Fibroblast of skin of right quadriceps (primary cell): ENCODE measurements around the gene ASIP.
"Not testable (repeated sequence)": the region's sequence is repeated elsewhere in the genome, so short reads cannot be mapped to it uniquely, and the experiment has no call there.

Experiments used
- DNase-seq: peaks from one replicate; pipeline ENCODE4 v3.0.0-alpha.2; 2013

Gene ASIP, protein sequence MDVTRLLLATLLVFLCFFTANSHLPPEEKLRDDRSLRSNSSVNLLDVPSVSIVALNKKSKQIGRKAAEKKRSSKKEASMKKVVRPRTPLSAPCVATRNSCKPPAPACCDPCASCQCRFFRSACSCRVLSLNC

DNA sequence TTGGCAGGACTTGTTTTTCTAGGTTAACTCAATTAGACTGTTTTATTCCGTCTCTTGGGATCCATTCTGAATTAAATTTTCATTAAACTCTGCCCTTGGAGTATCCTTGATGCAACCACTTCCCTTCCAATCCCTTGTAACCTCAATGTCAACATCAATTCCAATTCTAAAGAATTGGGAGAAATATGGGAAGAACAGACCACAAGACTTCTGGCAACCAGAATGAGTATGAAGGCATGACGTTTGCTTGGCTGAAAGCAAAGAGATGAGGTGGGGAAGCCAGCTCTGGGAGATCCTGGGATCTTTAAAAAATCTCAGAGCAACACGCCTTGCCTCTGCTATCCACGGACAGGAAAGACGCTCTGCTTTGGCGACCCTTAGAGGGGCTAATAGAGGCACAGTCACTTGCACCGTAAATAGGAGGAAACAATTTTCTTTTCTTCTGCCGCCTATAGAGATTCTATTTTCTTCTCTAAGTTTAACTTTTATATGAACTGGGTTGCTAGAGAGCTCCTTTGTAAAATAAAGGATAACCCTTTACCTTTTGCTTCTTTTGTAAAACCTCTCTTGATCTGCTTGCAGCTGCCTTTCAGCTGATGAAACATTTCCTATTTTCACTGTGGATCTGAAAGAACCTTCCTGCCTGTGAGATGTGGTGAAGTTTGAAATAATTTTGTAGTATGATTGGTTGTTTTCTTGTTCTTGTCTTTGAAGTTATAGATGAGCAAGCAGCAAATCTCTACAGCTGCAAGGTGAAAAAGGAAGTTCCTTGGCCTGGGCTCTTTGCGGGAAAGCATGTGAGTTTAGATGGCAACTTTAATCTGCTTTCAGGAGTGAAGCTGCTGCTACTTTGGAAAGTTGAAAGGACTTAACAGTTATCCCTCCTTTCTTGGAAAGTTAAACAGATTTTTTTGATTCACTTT lies at the start of gene ASIP:
TSS of gene ASIP (plus strand) at position 731 of the 923 bp plus-strand sequence. CDS start 18,952 bp downstream, outside the sequence.
- DNase-seq = peak; percentile 74

DNA sequence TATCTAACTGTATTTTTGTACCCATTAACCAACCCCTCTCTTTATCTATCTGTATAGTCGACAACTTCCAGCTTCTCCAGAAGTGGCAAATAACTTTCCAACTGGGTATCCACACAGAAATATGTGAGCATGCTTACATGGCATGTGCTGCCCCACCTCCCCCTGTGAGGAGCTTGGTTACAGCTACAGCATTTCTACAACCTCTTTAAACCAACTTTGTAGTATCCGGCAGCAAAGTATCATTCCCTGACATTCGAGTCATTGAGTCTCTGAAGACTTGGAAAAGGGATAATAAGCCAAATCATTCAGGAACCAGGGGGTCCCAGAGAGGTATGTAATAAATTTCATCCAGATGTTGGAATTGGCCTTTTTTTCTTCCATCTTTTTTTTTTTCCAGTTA lies 48.2 kb upstream of the ASIP start:
- peak; percentile 43 for DNase-seq

DNA sequence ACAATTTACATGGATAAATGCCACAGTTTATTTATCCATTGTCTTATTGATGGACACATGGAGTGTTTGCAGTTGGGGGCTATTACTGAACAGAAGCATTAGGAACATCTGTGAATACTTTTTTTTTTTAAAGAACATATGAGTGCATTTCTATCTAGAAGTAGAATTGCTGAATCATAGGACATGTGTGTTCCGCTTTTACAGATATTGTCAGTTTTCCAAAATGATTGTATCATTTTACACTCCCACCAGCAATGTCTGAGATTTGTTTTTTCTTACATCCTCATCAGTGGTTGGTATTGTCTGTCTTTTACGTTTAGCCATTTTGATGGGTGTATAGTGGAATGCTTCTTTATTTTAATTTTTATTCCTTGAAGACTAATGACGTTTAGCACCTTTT lies 42.0 kb upstream of the ASIP start:
- DNase-seq = no peak

DNA sequence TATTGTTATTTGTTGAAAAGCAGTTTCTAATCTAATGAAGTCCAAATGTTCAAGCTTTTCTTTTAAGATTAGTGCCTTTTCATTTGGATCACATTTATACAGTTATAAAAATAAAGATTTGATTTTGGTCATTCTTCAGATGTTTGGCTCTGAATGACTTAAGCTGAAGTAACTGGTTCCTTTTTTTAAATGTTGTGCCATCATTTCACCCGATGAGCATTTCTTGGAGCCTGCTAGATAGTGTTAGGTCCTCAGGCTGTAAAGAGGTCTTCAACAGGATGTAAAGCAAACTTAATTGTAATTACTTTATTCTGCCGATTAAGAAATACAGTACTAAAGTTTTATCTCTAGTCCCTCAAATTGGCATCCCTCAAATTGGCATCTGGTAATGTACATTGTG lies 41.2 kb upstream of the ASIP start:
- DNase-seq = no peak

DNA sequence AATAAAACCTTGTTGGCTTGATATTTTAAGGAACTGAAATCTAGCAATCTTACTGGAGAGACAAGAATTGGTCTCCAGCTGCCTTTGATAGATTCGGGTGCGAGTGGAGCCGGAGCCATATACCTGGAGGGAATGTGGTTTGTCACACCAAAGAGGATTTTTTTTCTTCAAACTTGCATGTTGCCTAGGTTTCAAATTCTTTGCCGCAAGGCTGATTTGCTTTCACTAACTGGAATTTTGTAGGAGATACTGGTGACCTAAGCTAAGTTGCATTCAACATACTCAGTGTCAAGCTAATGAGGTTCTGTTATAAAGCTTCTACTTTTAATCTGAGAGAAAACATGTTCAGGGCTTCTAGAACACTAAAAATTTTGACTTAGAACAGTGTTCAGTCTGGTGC lies 39.7 kb upstream of the ASIP start:
- DNase-seq = no peak

DNA sequence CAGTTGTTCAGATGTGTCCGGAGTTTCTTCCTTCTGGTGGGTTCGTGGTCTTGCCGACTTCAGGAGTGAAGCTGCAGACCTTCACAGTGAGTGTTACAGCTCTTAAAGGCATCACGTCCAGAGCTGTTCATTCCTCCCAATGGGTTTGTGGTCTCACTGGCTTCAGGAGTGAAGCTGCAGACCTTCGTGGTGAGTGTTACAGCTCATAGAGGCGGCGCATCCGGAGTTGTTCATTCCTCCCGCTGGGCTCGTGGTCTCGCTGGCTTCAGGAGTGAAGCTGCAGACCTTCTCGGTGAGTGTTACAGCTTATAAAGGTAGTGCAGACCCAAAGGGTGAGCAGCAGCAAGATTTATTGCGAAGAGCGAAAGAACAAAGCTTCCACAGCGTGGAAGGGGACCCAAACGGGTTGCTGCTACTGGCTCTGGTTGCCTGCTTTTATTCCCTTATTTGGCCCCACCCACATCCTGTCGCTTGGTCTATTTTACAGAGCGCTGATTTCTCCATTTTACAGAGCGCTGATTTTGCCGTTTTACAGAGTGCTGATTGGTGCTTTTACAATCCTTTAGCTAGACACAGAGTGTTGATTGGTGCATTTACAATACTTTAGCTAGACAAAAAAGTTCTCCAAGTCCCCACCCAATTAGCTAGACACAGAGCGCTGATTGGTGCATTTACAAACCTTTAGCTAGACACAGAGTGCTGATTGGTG lies 35.9 kb upstream of the ASIP start:
- not testable (repeated sequence) for DNase-seq

DNA sequence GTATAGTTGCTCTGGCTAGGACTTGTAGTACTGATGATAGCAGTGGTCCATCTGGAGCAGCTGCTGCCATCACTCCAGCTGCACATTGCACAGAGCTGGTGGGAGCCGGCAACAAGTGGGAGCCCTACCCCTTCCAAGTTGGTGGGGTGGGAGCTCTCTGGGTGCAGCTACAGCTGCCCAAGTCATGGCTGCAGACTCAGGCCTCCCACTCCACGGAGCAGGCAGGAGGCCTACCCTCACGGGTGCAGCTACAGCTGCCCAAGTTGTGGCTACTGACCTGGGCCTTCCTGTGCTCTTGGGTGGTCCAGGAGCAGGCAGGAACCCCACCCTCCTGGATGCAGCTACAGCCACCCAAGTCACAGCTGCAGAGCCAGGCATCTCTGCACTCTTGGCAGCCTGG lies 32.1 kb upstream of the ASIP start:
- DNase-seq = no peak

DNA sequence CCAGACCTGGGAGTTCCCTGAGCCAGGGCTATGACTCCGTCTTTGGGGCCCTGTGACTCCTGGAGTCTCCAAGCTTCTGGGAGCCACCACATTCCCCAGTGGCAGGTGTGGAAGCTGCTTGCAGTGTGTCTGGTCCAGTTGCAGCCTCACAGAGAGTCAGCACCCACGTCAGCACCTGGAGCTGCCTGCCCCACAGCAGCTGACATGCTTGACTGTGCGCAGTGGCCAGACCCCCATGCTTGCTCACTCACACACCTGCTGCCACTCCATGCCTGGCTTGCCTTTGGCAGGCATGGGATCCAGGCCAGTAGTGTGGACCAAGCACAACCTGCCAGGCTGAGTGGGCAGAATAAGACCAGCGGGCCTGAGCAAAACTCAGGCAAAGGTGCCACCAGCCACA lies 31.0 kb upstream of the ASIP start:
- no peak for DNase-seq

DNA sequence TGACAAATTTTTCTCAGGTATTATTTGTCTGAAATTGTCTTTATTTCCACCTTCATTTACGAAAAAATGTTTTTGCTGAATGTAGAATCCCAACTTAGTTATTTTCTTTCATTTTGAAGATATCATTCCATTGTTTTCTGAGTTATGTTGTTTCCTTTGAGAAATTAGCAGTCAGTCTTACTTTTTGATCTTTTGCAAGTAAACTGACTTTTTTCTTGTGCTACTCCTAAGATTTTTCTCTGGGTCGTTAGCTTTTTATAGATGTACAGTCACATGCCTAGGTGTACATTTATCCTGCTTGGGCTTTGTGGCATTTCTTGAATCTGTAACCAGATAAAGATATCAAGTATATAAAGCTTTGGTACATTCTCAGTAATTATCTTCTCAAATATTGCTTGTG lies 29.6 kb upstream of the ASIP start:
- no peak for DNase-seq

DNA sequence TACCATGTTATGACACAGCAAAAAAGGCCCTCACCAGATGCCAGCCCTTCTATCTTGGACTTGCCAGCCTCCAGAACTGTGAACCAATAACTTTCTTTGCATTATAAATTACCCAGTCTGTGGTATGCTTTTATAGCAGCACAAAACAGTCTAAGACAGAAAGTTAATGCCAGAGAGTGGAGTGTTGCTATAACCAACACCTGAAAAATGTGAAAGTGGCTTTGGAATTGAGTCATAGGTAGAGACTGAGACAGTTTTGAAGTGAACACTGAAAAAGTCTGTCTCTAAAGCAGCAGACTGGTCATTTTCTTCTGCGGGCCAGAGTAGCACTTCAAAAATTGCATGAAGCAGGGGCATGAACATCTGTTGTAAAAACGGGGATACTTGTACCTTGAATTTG lies 28.0 kb upstream of the ASIP start:
- DNase-seq = no peak

DNA sequence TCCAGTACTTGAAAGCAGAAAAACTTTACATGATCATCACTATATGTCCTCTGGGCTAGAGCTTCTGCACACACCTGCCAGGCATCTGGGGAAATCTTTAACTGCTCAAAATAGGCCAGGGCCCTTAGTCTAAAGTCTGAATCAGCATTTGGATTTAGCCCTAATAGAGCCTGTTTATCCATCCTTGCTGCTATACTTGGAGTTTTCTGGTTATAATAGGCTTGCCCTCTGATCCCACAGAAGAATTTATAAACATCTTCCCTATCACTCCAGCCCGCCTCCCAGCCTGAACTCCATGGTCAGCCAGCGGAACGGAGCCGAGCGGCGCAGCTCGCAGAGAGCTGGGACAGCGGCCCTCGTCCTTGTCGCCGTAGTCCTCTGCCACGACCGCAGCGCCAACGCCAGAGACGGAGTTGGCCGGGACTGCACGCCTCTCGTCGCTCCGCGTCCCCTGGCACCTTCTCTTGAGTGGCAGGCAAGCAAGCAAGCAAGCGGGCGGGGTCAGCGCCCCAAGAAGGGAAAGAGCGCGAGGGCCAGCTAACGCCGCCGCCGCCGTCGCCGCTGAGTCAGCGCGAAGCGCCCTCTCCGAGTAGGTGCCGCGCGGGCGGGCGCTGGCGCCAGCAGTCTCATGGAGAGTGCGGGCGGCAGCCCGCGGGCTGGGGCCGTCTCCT lies 25.4 kb upstream of the ASIP start:
- DNase-seq = peak; percentile 68

DNA sequence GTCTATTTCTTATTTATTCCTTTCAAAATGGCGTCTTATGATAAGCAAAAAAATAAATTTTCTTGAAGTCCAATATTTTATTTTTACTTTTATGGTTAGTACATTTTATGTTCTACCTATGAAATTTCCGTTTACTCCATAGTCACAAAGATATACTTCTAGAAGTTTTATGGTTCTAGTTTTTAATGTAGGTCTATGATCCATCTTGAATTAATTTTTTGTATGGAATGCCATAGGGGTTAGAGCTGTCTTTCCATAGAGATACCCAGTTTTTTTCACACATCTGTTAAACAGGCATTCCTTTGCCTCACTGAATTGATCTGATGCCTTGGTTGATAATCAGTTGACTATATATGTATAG lies 24.9 kb upstream of the ASIP start:
- DNase-seq = no peak

DNA sequence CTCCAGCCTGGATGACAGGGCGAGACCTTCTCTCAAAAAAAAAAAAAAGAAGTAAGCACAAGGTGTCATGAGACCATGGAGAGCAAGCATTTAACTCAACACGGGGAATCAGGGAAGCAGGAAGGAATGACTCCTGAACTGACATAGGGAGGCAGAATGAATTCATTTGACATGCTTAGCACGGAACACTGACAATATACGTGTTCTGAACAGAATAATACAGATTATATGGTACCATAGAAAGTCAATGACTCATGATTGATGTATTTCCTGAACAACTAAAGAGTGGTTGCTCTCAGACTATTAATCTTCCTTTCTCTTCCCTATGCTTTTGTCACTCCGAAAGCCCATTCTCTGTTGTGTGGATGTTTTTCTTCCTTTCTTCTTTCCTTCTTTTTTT lies 20.7 kb upstream of the ASIP start:
- peak; percentile 88 for DNase-seq

DNA sequence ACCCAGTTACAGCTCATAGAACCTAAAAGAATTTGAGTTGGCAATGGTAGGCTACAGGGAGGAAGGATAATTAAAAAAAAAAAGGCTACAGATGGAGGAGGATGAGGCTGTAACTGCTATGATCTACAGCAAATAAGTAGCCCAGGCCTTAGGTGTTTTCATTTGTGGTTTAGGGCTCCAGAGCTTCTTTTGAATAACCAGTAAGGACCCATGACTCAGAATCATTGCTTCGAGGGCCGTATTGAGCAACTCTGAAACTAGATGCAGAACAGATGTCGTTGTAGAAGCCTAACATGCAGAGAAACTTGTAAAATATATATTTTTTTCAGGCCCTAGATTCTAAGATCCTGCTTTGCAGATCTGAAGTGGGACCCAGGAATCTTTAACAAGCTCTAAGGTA lies 19.0 kb upstream of the ASIP start:
- peak; percentile 98 for DNase-seq

DNA sequence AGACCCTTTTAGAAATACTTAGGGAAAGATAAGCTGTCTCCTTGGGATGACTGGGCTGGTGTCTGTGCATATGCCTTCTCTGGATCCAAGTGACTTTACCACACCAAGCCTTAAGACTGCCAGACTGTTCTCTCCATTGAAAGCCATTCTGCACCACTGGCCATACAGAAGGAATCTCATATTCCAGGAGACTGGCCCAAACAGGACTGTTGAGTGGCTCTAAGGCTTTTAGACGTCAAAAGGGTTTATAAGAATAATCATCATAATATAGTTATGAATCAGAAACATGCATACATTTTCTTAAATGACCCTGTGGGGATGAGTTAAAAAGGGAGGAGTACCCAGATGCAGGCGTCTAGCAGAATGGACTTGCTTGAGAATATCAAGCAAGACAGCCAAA lies 17.0 kb upstream of the ASIP start:
- not testable (repeated sequence) for DNase-seq

DNA sequence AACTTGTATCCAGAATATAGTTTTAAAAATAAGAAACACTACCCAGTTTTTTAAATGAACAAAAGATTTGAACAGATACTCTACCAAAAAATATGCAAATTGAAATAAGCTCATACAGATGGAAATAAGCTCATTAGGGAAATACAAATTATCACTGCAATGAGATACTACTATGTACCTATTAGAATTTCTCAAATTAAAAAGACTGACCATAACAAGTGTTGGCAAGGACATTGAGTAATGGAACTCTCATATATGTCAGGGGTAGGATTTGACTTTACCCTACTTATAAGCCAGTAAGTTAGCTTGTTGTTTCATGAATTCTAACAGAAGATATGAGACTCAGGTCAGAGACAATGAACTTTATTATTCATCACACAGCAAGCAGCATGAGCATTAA lies 9.6 kb upstream of the ASIP start:
- DNase-seq = no peak

DNA sequence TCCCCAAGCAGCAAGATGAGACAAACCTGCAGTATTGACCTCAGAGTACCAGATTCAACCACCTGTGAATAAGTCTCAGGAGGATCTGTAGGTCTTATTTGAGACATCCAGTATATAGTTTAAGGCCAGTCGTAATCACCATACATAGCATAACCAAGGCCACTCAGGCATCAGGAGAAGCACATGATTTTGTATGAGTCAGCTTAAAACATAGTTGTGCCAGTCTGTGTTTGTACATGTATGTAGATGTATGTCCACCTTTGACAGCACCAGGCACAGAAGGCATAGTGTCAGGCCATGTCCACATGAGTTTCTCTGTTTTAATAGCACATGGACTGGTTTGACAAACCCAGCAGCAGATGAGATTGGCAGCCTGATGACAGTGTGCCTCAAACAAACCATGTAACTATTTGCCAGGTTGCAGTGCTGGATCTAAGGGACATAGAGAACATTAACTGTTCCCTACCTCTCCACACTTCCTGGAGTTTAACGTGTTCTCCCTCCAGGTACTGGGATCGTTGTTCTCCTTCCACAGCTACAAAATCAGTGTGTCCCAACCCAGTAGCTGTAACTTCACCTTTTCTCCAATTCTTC lies 8.6 kb upstream of the ASIP start:
- no peak for DNase-seq

DNA sequence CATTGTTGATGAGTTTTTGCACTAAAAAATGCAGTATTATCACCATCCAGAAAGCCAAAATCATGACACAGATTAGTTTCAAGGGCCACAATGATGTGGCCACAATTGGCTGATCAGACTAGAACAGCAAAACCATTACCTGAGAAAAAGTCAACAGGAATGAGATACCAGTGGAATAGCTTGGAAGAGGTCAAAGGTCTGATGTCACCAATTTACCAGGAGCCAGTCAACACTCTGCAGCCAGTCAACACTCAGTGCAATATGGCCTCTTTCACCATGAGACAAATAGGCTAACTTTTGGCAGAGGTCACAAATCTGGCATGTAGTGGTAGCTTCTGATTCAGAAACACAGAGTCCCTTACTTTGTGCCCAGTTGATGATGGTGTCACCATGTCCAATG lies 7.5 kb upstream of the ASIP start:
- no peak for DNase-seq

DNA sequence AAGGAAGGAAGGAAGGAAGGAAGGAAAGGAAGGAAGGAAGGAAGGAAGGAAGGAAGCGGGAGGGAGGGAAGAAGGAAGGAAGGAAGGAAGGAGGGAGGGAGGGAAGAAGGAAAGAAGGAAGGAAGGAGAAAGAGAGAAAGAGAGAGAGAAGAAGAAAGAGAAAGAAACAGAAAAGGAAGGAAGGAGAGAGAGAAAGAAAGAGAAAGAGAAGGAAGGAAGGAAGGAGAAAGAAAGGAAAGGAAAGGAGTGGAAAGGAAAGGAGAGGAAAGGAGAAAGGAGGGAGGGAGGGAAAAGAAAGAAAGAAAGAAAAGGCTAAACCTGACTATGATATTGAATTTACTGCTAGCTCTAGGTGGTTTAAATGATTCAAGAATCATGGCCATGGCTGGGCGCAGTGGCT lies 5.3 kb upstream of the ASIP start:
- no peak for DNase-seq

DNA sequence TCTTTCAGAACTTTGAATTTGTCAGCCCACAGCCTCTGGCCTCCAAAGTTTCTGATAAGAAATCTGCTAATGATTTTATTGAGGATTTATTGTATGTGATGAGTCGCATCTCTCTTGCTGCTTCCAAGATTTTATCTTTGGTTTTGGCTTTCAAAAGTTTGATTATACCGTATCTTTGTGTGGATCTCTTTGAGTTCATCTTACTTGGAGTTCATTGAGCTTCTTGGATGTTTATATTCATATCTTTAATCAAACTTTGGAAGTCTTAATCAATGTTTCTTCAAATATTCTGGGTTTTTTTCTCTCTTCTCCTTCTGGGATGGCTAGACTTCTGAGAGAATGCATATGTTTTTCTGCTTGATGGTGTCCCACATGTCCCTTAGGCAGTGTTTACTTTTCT lies 3.3 kb upstream of the ASIP start:
- DNase-seq = no peak

DNA sequence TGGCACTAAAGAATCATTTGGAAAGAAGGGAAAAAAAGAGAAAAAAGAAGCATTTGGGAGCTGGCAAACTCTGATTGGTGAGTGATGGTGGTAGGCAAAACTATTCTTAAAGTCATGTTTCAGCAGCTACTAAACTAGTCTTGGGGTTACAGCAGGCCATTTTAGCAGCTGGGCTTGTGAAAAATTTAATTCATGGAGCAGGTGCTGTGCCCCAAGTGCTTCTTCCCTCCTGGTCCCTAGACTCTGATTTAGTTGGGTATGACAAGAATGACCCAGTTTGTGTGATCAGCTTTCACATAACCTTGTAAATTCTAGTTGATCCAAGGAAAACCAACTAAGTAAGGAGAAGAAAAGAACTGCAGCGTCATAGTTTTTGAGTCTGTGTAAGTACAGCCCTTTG lies 1.1 kb upstream of the ASIP start:
- no peak for DNase-seq

DNA sequence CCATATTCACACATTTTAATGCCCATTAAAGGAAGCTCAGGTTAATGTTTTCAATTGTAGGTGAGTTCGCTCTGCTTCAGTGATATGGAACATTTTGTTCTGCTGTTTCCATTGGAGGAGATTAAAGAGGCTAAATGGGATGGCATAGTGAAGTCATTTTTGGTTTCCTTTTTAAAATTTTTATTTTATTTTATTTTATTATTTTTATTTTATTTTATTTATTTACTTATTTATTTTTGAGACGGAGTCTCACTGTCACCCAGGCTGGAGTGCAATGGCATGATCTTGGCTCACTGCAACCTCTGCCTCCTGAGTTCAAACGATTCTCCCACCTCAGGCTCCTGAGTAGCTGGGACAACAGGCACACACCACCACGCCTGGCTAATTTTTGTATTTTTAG lies 792 bp downstream of the ASIP start:
- DNase-seq = not testable (repeated sequence)

DNA sequence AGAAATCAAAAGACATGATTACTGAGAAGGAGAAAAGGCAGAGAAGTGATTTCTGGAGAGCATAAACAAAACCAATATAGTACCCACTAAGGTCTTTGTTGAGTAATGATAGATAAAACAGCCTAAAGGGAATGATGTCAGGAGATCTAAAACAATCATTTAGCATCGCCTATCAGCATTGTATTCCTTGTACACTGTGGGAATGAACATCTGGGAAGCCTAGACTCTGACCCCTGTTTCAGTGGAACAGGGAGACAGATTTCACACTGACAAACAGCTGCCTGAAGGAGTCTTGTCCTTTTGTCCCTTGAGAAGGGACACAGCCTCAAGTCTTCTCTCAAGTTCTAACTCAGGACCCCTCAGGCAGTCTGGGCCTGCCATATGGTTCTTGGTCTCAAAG lies 1.7 kb downstream of the ASIP start:
- no peak for DNase-seq
